ENCODE measurements around the gene AGR3.
"Not testable (repeated sequence)": the region's sequence is repeated elsewhere in the genome, so short reads cannot be mapped to it uniquely, and the experiment has no call there.

The AGR3 gene

GRCh38 chr7:16891338-16891737 is 9.6 kb upstream of the AGR3 start:
- DNase-seq, result no peak

GRCh38 chr7:16889851-16890415 is 8.2 kb upstream of the AGR3 start:
- DNase-seq, result no peak

GRCh38 chr7:16889305-16889704 is 7.5 kb upstream of the AGR3 start:
- DNase-seq, result no peak

- no peak for DNase-seq
Measured at GRCh38 chr7:16883918-16884317, 2.1 kb upstream of the AGR3 start.

- DNase-seq, result no peak
Measured at GRCh38 chr7:16880554-16880953, 1.2 kb downstream of the AGR3 start.

GRCh38 chr7:16879181-16879580 is 2.6 kb downstream of the AGR3 start:
- no peak for DNase-seq

- DNase-seq, result no peak
Measured at GRCh38 chr7:16875861-16876260, 5.9 kb downstream of the AGR3 start.

GRCh38 chr7:16874066-16874465 is 7.7 kb downstream of the AGR3 start:
- DNase-seq, result no peak

GRCh38 chr7:16867328-16867727 is 14.5 kb downstream of the AGR3 start:
- DNase-seq, result no peak

- DNase-seq, result not testable (repeated sequence)
Measured at GRCh38 chr7:16853189-16853588, 28.6 kb downstream of the AGR3 start.

GRCh38 chr7:16851829-16852228 is 30.0 kb downstream of the AGR3 start:
- DNase-seq, result no peak

GRCh38 chr7:16850614-16851466 is 30.9 kb downstream of the AGR3 start:
- DNase-seq, result no peak

- DNase-seq, result no peak
Measured at GRCh38 chr7:16849296-16850148, 32.3 kb downstream of the AGR3 start.

- DNase-seq, result no peak
Measured at GRCh38 chr7:16847381-16847860, 34.4 kb downstream of the AGR3 start.

- no peak for DNase-seq
Measured at GRCh38 chr7:16846601-16847165, 35.1 kb downstream of the AGR3 start.

- no peak for DNase-seq
Measured at GRCh38 chr7:16845746-16846145, 36.0 kb downstream of the AGR3 start.

GRCh38 chr7:16841681-16842080 is 40.1 kb downstream of the AGR3 start:
- no peak for DNase-seq

- DNase-seq, result no peak
Measured at GRCh38 chr7:16840094-16840493, 41.7 kb downstream of the AGR3 start.

GRCh38 chr7:16839646-16840045 is 42.1 kb downstream of the AGR3 start:
- DNase-seq, result no peak

- DNase-seq, result no peak
Measured at GRCh38 chr7:16838891-16839290, 42.9 kb downstream of the AGR3 start.

- DNase-seq, result no peak
Measured at GRCh38 chr7:16838386-16838785, 43.4 kb downstream of the AGR3 start.

- no peak for DNase-seq
Measured at GRCh38 chr7:16836481-16836880, 45.3 kb downstream of the AGR3 start.

GRCh38 chr7:16833373-16833772 is 48.4 kb downstream of the AGR3 start:
- DNase-seq, result no peak

Measured in activated gamma-delta T cell (primary cell).